H1 (cell line): ENCODE data around the gene MFRP. TPM values are rescaled to one million over a fixed set of nuclear protein-coding genes. Genes with fewer than 3 reads are reported as not detected.

Experiments
- CHD1 ChIP-seq: IDR thresholded peaks from 2 replicates; pipeline ENCODE4 v1.6.1; 2012; ENCODE audit warnings: low read depth, low read length, improper control_type of control experiment
- JUND ChIP-seq: IDR thresholded peaks from 2 replicates; pipeline ENCODE4 v1.6.1; 2011; ENCODE audit warnings: mild to moderate bottlenecking, improper control_type of control experiment, low read length
- SIX5 ChIP-seq: IDR thresholded peaks from 2 replicates; pipeline ENCODE4 v1.6.1; 2011; ENCODE audit warnings: mild to moderate bottlenecking, low read depth, low read length
- SRF ChIP-seq: IDR thresholded peaks from 2 replicates; pipeline ENCODE4 v1.6.1; 2011; ENCODE audit warnings: mild to moderate bottlenecking, low read depth, low read length, moderate library complexity
- SUZ12 ChIP-seq: fragments of 200-600 bp; sonication (generic); IDR thresholded peaks from 2 replicates; pipeline ENCODE4 v1.6.1; 2012; ENCODE audit warnings: mild to moderate bottlenecking, inconsistent platforms, low read length, moderate library complexity, mixed read lengths
- polyA plus RNA-seq, 7 experiments: library from polyadenylated mRNA; depleted of rRNA in 3 of 7; stranded (reverse) in 5 of 7; unstranded in 2 of 7; fragments of >200 nt in 5 of 7; fragments of 200-250 nt in 2 of 7; gene quantifications; 1 replicate in 5 of 7; 2 replicates in 1 of 7; 4 replicates in 1 of 7; pipeline versions ENCODE4 v1.2.1 to v1.2.3, GENCODE V29; 2011 to 2013; ENCODE audit warnings: missing spikeins in 2 of 7, mixed read lengths in 2 of 7
- total RNA-seq: library from RNA; stranded (reverse); fragmentation: NEBNext Ultra II Directional; extraction: Animal tissue kit (Norgen Biotek cat#: 25700); gene quantifications from 2 replicates; pipeline ENCODE4 v1.2.1, GENCODE V29; 2021
- TF ChIP-seq, protein P1 (sequence below): IDR thresholded peaks from 2 replicates; pipeline ENCODE4 v1.6.1; 2012; ENCODE audit warnings: low read length, inconsistent platforms

MFRP gene
- total and polyA plus RNA-seq, 2 of the 8 experiments (the other 6 are each of a cell fraction or from before 2014, with no cell fraction given), result 0.02 TPM; not detected in 1

DNA sequence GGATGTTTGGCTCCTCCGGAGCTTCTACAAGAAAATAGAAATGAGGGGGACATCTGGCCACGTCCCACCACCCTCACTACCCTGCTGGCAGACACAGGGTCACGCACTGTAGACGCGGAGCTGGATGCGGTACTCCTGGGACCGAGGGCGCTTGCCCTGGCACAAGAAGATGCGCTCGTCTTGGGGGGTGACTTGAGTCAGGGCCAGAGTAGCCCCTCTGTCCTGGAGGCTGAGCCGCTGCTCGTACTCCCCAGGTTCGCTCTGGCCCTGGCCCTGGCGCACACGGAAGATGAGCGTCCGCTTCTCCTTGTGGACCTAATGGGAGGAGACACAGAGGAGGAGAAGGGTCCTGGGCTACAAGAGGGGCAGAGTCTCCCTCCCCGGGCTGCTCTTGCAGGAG lies 31.8 kb downstream of the MFRP start (continued):
- TF ChIP-seq, protein P1, sequence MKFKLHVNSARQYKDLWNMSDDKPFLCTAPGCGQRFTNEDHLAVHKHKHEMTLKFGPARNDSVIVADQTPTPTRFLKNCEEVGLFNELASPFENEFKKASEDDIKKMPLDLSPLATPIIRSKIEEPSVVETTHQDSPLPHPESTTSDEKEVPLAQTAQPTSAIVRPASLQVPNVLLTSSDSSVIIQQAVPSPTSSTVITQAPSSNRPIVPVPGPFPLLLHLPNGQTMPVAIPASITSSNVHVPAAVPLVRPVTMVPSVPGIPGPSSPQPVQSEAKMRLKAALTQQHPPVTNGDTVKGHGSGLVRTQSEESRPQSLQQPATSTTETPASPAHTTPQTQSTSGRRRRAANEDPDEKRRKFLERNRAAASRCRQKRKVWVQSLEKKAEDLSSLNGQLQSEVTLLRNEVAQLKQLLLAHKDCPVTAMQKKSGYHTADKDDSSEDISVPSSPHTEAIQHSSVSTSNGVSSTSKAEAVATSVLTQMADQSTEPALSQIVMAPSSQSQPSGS, result no peak
- TF ChIP-seq SUZ12 (no peak), SRF (no peak), SIX5 (no peak), JUND (no peak), CHD1 (no peak)
